Uterus (tissue), 2 donors: ENCODE measurements around the gene INPP5A.

Experiments
- CTCF ChIP-seq, 4 experiments: fragments of 200-600 bp in 2 of 4; fragments of 450-650 bp in 2 of 4; sonication (generic) in 2 of 4; IDR thresholded peaks; one replicate each; pipeline ENCODE4 v1.5.1; 2016 to 2019; ENCODE audit warnings: antibody characterized with exemption in 4 of 4, mild to moderate bottlenecking in 2 of 4, moderate library complexity in 1 of 4
- POLR2A ChIP-seq, 2 donors: fragments of 450-650 bp; IDR thresholded peaks; one replicate each; pipeline ENCODE4 v1.6.1; 2016; ENCODE audit warnings: antibody characterized with exemption in 2 of 2, mild to moderate bottlenecking in 1 of 2, moderate library complexity in 1 of 2

GRCh38 chr10:132524443-132525285 is 12.9 kb upstream of the INPP5A start:
- TF ChIP-seq POLR2A (IDR thresholded peaks at IDR 0.05) (no peak), CTCF (IDR thresholded peaks at IDR 0.05) (no peak)
